Adrenal gland (tissue), 12 donors: ENCODE results near the gene TRAPPC5. TPM values are rescaled to one million over a fixed set of nuclear protein-coding genes. Genes with fewer than 3 reads are reported as not detected.

ENCODE experiments used
- DNase-seq, 7 donors: peaks; one replicate each; pipeline ENCODE4 v3.0.0-alpha.2; 2019 to 2020
- H3K27ac ChIP-seq, 5 donors: fragments of 200-600 bp; sonication (generic) in 4 of 5; 1 replicate in 3 of 5; 2 replicates in 2 of 5; pipeline versions ENCODE4 v1.5.1 to v1.8.0; 2016 to 2020; ENCODE audit warnings: mild to moderate bottlenecking in 1 of 5
- H3K27me3 ChIP-seq: fragments of 200-600 bp; 2 replicates; pipeline ENCODE4 v1.8.0; 2021
- H3K36me3 ChIP-seq, 2 donors: fragments of 200-600 bp; replicated peaks in 1 of 2; 1 replicate in 1 of 2; 2 replicates in 1 of 2; pipeline versions ENCODE4 v1.5.1 to v1.8.0; 2018 to 2022
- H3K4me1 ChIP-seq, 2 donors: fragments of 200-600 bp; replicated peaks in 1 of 2; 1 replicate in 1 of 2; 2 replicates in 1 of 2; pipeline versions ENCODE4 v1.5.1 to v1.8.0; 2018 to 2021
- H3K4me3 ChIP-seq, 4 donors: fragments of 200-600 bp; sonication (generic) in 3 of 4; one replicate each; pipeline ENCODE4 v1.5.1; 2016 to 2018
- H3K9me3 ChIP-seq, 3 donors: fragments of 200-600 bp; sonication (generic) in 1 of 3; replicated peaks in 1 of 3; 1 replicate in 2 of 3; 2 replicates in 1 of 3; pipeline versions ENCODE4 v1.5.1 to v1.8.0; 2016 to 2021
- POLR2A ChIP-seq, 2 donors: fragments of 450-650 bp; IDR thresholded peaks; one replicate each; pipeline ENCODE4 v1.6.1; 2017; ENCODE audit warnings: antibody characterized with exemption in 2 of 2, mild to moderate bottlenecking in 2 of 2, moderate library complexity in 1 of 2
- WGBS, 4 donors: extraction: QIAGEN DNeasy Blood & Tissue Kit in 2 of 4; methylation state at CpG; one replicate each; pipeline versions ENCODE4 v1.1.5 to v1.1.7; 2013 to 2017; 5-methylcytosine and 5-hydroxymethylcytosine counted together
- intact Hi-C, 2 donors: fragments of 100-400 bp; cut with DNase I; formaldehyde crosslinking; loops; one replicate each; pipeline versions ENCODE4 v1.14.1 to v1.15.0; 2022 to 2023
- polyA plus RNA-seq, 3 donors: library from polyadenylated mRNA; stranded (reverse); fragments of 200-250 nt in 2 of 3; fragments of 350-450 nt in 1 of 3; fragmentation: Illumina TruSeq in 1 of 3; extraction: RNeasy Lipid Tissue Mini Kit (QIAGEN cat#74804) in 1 of 3; gene quantifications; one replicate each; pipeline ENCODE4 v1.2.3, GENCODE V29; 2013 to 2014
- total RNA-seq, 9 donors: library from RNA; depleted of rRNA in 4 of 9; stranded (reverse); fragments of >200 nt in 4 of 9; fragments of 120-200 nt in 1 of 9; fragmentation: NEBNext Ultra II Directional in 1 of 9; extraction: Animal tissue kit (Norgen Biotek cat#: 25700) in 1 of 9; gene quantifications; one replicate each; pipeline versions ENCODE4 v1.1.0 to v1.2.4, GENCODE V29; 2013 to 2023
- TF ChIP-seq, protein P1 (sequence below), 6 experiments: fragments of 450-650 bp in 4 of 6; fragments of 200-600 bp in 2 of 6; sonication (generic) in 1 of 6; IDR thresholded peaks; 1 replicate in 5 of 6; 2 replicates in 1 of 6; pipeline versions ENCODE4 v1.5.1 to v1.8.0; 2016 to 2021; ENCODE audit warnings: antibody characterized with exemption in 6 of 6, mild to moderate bottlenecking in 2 of 6, moderate library complexity in 1 of 6
- donor health status: healthy with polysubstance abuse.
- donor health status: Bipolar disorder and iron deficiency.
- donor health status: DM: yes; HTN: yes; CAD: no.
- donor health status: DM: no; HTN: no; CAD: no.
- donor health status: DM: no; HTN: no; CAD: no.
- donor health status: DM: yes; HTN: yes; CAD: no.

The TRAPPC5 gene
- total and polyA plus RNA-seq, 12 donors: 5.6 to 502 (median 153) TPM

DNA sequence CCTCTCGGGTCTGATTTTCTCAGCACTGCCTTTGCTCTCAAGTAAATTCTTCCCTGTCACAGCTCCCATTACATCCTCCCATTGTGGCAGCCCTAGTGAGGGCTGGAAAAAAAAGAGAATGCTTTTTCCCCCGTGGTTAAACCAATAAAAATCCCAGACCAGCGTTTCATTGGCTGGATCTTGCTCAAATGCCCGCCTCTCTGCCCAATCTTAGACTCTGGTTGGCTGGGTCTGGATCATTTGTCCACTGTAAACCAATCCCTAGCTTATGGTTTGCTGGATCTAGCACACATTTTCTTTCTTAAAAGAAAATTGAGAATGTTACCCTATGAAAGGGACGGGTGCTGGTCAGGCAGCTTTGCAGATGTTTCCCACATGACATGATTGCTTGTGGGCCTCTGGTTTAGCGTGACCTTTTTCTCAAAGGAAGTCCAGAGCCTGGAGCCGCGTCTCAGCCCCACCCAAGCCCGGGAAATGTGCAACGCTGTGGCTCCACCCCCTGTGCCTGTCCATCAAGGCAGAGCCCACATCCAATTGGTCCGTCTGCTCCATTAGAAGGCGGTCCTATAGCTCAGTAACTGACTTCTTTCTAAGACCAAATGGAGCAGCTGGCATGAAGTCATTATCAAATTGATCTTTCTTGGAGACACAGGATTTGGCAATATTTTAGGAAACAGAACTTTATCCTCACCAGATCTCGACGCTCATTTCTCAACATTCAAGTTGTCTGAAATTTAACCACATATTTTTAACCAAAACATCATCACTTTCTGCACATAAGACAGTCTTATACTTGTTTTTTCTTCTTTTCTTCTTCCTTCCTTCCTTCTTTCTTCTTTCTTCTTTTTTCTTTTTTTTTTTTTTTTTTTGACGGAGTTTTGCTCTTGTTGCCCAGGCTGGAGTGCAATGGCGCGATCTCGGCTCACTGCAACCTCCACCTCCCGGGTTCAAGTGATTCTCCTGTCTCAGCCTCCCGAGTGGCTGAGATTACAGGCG lies 6.3 kb upstream of the TRAPPC5 start:
- Histone ChIP-seq H3K4me1 (no peaks in the 10 kb centered on the region), H3K9me3 (no peaks in the 10 kb centered on the region), H3K4me3 (no peak overlapping the region), H3K27ac (no peak overlapping the region), H3K27me3 (peaks cover 4% of the 10 kb centered on the region), H3K36me3 (no peaks in the 10 kb centered on the region)
- intact Hi-C loops: loop anchor here (5.0 to 10.0 kb wide), 2 partner anchors 107 to 320 kb away; no protein-coding TSS in a partner anchor
- TF ChIP-seq, protein P1, sequence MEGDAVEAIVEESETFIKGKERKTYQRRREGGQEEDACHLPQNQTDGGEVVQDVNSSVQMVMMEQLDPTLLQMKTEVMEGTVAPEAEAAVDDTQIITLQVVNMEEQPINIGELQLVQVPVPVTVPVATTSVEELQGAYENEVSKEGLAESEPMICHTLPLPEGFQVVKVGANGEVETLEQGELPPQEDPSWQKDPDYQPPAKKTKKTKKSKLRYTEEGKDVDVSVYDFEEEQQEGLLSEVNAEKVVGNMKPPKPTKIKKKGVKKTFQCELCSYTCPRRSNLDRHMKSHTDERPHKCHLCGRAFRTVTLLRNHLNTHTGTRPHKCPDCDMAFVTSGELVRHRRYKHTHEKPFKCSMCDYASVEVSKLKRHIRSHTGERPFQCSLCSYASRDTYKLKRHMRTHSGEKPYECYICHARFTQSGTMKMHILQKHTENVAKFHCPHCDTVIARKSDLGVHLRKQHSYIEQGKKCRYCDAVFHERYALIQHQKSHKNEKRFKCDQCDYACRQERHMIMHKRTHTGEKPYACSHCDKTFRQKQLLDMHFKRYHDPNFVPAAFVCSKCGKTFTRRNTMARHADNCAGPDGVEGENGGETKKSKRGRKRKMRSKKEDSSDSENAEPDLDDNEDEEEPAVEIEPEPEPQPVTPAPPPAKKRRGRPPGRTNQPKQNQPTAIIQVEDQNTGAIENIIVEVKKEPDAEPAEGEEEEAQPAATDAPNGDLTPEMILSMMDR (IDR thresholded peaks at IDR 0.05): no peak
- no peak for TF ChIP-seq POLR2A (IDR thresholded peaks at IDR 0.05)
- WGBS, 4 donors: 53 to 74% (median 56%) methylated on average over 17 to 21 of the region's 21 CpGs
- peak; percentile 43 to 72 (median 65) for DNase-seq

DNA sequence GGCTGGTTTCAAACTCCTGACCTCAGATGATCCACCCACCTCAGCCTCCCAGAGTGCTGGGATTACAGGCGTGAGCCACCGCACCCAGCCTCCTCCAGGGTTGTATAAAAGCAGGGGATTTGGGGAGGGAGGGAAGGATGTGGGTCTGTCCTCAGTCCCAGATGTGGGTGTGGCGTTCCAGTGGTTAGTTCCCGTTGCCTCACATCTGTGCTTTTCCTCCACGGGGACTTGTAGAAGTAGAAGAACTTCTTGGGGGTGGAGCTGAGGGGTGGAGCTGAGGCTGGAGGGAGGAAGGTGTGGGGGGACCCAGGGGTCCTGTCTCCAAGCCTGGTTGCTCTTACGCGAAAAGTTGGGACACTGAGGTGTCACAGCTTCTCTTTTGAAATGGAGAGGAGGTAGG lies 4.3 kb upstream of the TRAPPC5 start:
- H3K36me3 ChIP-seq: no peaks in the 10 kb centered on the region
- H3K27ac ChIP-seq: no peak overlapping the region
- WGBS, 4 donors: 27 to 46% (median 34%) methylated on average over 7 of the region's 7 CpGs
- H3K4me3 ChIP-seq: no peak overlapping the region
- intact Hi-C loops: loop anchor here (5.0 to 10.0 kb wide), 2 partner anchors 109 to 322 kb away; no protein-coding TSS in a partner anchor
- H3K4me1 ChIP-seq: peaks cover 0 to 2% of the 10 kb centered on the region in 2 donors
- TF ChIP-seq POLR2A (IDR thresholded peaks at IDR 0.05): no peak
- TF ChIP-seq, protein P1 (IDR thresholded peaks at IDR 0.05): no peak
- DNase-seq: no peak
- H3K9me3 ChIP-seq: no peaks in the 10 kb centered on the region
- H3K27me3 ChIP-seq: no peaks in the 10 kb centered on the region

DNA sequence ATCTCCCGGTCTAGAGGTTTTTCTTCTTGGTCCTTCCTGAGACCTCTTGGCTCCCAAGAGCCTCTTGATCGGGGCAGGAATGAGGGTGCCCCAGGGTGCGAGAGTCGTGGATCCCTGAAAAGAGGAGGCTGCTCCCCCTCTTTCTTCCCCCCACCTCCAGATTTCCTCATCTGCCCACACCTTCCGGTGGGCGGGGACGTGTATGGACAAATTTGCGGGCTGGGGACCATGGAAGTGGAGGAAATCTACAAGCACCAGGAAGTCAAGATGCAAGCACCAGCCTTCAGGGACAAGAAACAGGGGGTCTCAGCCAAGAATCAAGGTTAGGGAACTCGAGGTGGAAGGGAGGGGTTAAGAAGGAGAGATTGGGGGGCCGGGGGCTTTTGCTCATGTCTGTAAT lies 3.8 kb upstream of the TRAPPC5 start, which contains the start of gene MCEMP1:
MCEMP1 (plus strand) TSS at position 237 of the 400 bp plus-strand sequence; CDS start at position 268, 31 bp downstream.
- no peak for TF ChIP-seq POLR2A (IDR thresholded peaks at IDR 0.05)
- TF ChIP-seq, protein P1 (IDR thresholded peaks at IDR 0.05): no peak
- DNase-seq: no peak
- WGBS, 4 donors: 24 to 42% (median 33%) methylated on average over 9 to 10 of the region's 10 CpGs

DNA sequence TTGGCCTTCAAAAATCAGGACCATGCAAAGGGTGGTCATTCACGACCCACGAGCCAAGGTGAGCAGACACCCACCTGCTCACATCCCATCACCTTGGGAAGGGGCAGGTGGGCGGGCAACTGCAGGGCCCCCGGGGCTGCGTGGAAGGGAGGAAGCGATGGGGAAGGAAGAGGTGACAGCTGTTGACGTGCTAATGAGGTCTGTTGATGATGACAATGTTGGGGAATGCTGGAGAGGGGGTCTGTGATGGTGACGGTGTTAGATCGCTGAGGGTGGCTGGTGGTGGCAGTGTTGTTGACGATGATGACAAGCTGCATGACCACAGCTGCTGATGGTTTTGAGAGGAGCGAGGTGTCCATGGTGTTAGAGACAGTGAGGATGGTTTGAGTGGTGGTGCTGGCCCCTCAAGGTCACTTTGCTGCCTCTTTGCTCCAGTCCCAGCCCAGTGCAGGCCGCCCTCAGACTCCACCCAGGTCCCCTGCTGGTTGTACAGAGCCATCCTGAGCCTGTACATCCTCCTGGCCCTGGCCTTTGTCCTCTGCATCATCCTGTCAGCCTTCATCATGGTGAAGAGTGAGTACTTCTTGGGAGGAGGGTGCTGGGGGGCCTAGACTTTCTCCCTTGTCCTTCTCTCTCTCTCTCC lies 2.8 kb upstream of the TRAPPC5 start:
- Histone ChIP-seq H3K4me1 (peaks cover 3 to 13% of the 10 kb centered on the region in 2 donors), H3K36me3 (peaks cover 0 to 6% of the 10 kb centered on the region in 2 donors), H3K4me3 (no peak overlapping the region), H3K9me3 (no peaks in the 10 kb centered on the region), H3K27ac (no peak overlapping the region), H3K27me3 (no peaks in the 10 kb centered on the region)
- no peak for DNase-seq
- TF ChIP-seq POLR2A (IDR thresholded peaks at IDR 0.05): no peak
- WGBS, 4 donors: 40 to 58% (median 49%) methylated on average over 12 of the region's 12 CpGs
- intact Hi-C loops: loop anchor here (5.0 to 10.0 kb wide), 2 partner anchors 110 to 323 kb away; no protein-coding TSS in a partner anchor

More for the DNA sequence above, 3.8 kb upstream of the TRAPPC5 start, which contains the start of gene MCEMP1:
- no peaks in the 10 kb centered on the region for H3K27me3 ChIP-seq
- intact Hi-C loops: loop anchor here (5.0 to 10.0 kb wide), 2 partner anchors 110 to 322 kb away; no protein-coding TSS in a partner anchor
- H3K36me3 ChIP-seq: no peaks in the 10 kb centered on the region
- no peak within 1 kb of the TSS for H3K4me3 ChIP-seq
- peaks cover 3 to 6% of the 10 kb centered on the region in 2 donors for H3K4me1 ChIP-seq
- H3K27ac ChIP-seq: no peak within 1 kb of the TSS
- H3K9me3 ChIP-seq: no peaks in the 10 kb centered on the region
